ENCODE data around the gene TMED9. TPM values are rescaled to one million over a fixed set of nuclear protein-coding genes. Genes with fewer than 3 reads are reported as not detected.

The TMED9 gene
- total RNA-seq, 1 donor from 2014 or later, result 372 TPM

GRCh38 chr5:177603631-177604030 lies 11.6 kb downstream of the TMED9 start:
- Mint-ChIP-seq H3K9me3 (ENCODE audit: unreplicated experiment) (no peaks in the 10 kb centered on the region), H3K4me3 (ENCODE audit: unreplicated experiment) (no peak overlapping the region), H3K36me3 (ENCODE audit: low read depth, unreplicated experiment) (peaks cover 19% of the 10 kb centered on the region), H3K27me3 (ENCODE audit: low read depth, unreplicated experiment) (no peaks in the 10 kb centered on the region), H3K27ac (ENCODE audit: unreplicated experiment) (no peak overlapping the region), H3K4me1 (ENCODE audit: low read depth, unreplicated experiment) (peaks cover 11% of the 10 kb centered on the region)
- H3K9ac ChIP-seq (ENCODE audit: low read length), result no peak overlapping the region
- no peak for TF ChIP-seq EZH2 (IDR thresholded peaks at IDR 0.05; ENCODE audit: insufficient read depth, low read length)
- no peak for TF ChIP-seq CTCF (IDR thresholded peaks at IDR 0.05; ENCODE audit: insufficient read depth, low read depth, low read length)
- peaks cover 2% of the 10 kb centered on the region for H3K36me3 ChIP-seq (ENCODE audit: insufficient read depth, low read length)
- no peak overlapping the region for H3K4me2 ChIP-seq (ENCODE audit: low read length)
- no peak overlapping the region for H3K4me3 ChIP-seq (ENCODE audit: insufficient read depth, low read depth, low read length)
- H3K79me2 ChIP-seq (ENCODE audit: insufficient read depth, low read length), result peaks cover 24% of the 10 kb centered on the region
- peaks cover 49% of the 10 kb centered on the region for H4K20me1 ChIP-seq (ENCODE audit: insufficient read depth, low read length)
- DNase-seq (ENCODE audit: low read depth) (no peak), FAIRE-seq (no peak)
- H3K9me3 ChIP-seq (ENCODE audit: insufficient read depth, low read depth, low read length), result no peaks in the 10 kb centered on the region
- peaks cover 15% of the 10 kb centered on the region for H3K4me1 ChIP-seq (ENCODE audit: insufficient read depth, low read length)
- H3K27me3 ChIP-seq (ENCODE audit: insufficient read depth, low read length), result no peaks in the 10 kb centered on the region
- no peak overlapping the region for H2AFZ ChIP-seq (ENCODE audit: low read depth, low read length)
- no peak overlapping the region for H3K27ac ChIP-seq (ENCODE audit: low read depth, low read length)

- Mint-ChIP-seq H3K36me3 (ENCODE audit: low read depth, unreplicated experiment) (peaks cover 21% of the 10 kb centered on the region), H3K4me1 (ENCODE audit: low read depth, unreplicated experiment) (peaks cover 11% of the 10 kb centered on the region), H3K27ac (ENCODE audit: unreplicated experiment) (no peak overlapping the region), H3K9me3 (ENCODE audit: unreplicated experiment) (no peaks in the 10 kb centered on the region), H3K27me3 (ENCODE audit: low read depth, unreplicated experiment) (no peaks in the 10 kb centered on the region), H3K4me3 (ENCODE audit: unreplicated experiment) (no peak overlapping the region)
- Histone ChIP-seq H2AFZ (ENCODE audit: low read depth, low read length) (no peak overlapping the region), H3K36me3 (ENCODE audit: insufficient read depth, low read length) (peaks cover 2% of the 10 kb centered on the region), H3K27ac (ENCODE audit: low read depth, low read length) (no peak overlapping the region), H3K4me3 (ENCODE audit: insufficient read depth, low read depth, low read length) (no peak overlapping the region), H4K20me1 (ENCODE audit: insufficient read depth, low read length) (peaks cover 49% of the 10 kb centered on the region), H3K4me2 (ENCODE audit: low read length) (no peak overlapping the region), H3K9ac (ENCODE audit: low read length) (no peak overlapping the region), H3K27me3 (ENCODE audit: insufficient read depth, low read length) (no peaks in the 10 kb centered on the region), H3K9me3 (ENCODE audit: insufficient read depth, low read depth, low read length) (no peaks in the 10 kb centered on the region), H3K4me1 (ENCODE audit: insufficient read depth, low read length) (peaks cover 15% of the 10 kb centered on the region), H3K79me2 (ENCODE audit: insufficient read depth, low read length) (peaks cover 24% of the 10 kb centered on the region)
- DNase-seq (ENCODE audit: low read depth) (no peak), FAIRE-seq (no peak)
- TF ChIP-seq CTCF (IDR thresholded peaks at IDR 0.05; ENCODE audit: insufficient read depth, low read depth, low read length) (no peak), EZH2 (IDR thresholded peaks at IDR 0.05; ENCODE audit: insufficient read depth, low read length) (no peak)
These were observed 12.1 kb downstream of the TMED9 start for GRCh38 chr5:177604116-177604521.

- no peaks in the 10 kb centered on the region for H3K27me3 Mint-ChIP-seq (ENCODE audit: low read depth, unreplicated experiment)
- Histone ChIP-seq H3K79me2 (ENCODE audit: insufficient read depth, low read length) (peaks cover 24% of the 10 kb centered on the region), H3K27ac (ENCODE audit: low read depth, low read length) (no peak overlapping the region), H3K4me1 (ENCODE audit: insufficient read depth, low read length) (peaks cover 15% of the 10 kb centered on the region), H3K9me3 (ENCODE audit: insufficient read depth, low read depth, low read length) (no peaks in the 10 kb centered on the region), H3K36me3 (ENCODE audit: insufficient read depth, low read length) (peaks cover 2% of the 10 kb centered on the region), H4K20me1 (ENCODE audit: insufficient read depth, low read length) (peaks cover 49% of the 10 kb centered on the region), H3K9ac (ENCODE audit: low read length) (no peak overlapping the region), H2AFZ (ENCODE audit: low read depth, low read length) (no peak overlapping the region), H3K4me3 (ENCODE audit: insufficient read depth, low read depth, low read length) (no peak overlapping the region), H3K4me2 (ENCODE audit: low read length) (no peak overlapping the region), H3K27me3 (ENCODE audit: insufficient read depth, low read length) (no peaks in the 10 kb centered on the region)
- H3K9me3 Mint-ChIP-seq (ENCODE audit: unreplicated experiment), result no peaks in the 10 kb centered on the region
- no peak for FAIRE-seq
- TF ChIP-seq CTCF (IDR thresholded peaks at IDR 0.05; ENCODE audit: insufficient read depth, low read depth, low read length), result no peak
- no peak for TF ChIP-seq EZH2 (IDR thresholded peaks at IDR 0.05; ENCODE audit: insufficient read depth, low read length)
- no peak overlapping the region for H3K27ac Mint-ChIP-seq (ENCODE audit: unreplicated experiment)
- peaks cover 11% of the 10 kb centered on the region for H3K4me1 Mint-ChIP-seq (ENCODE audit: low read depth, unreplicated experiment)
- H3K4me3 Mint-ChIP-seq (ENCODE audit: unreplicated experiment), result no peak overlapping the region
- peaks cover 21% of the 10 kb centered on the region for H3K36me3 Mint-ChIP-seq (ENCODE audit: low read depth, unreplicated experiment)
- no peak for DNase-seq (ENCODE audit: low read depth)
These were observed 12.7 kb downstream of the TMED9 start for GRCh38 chr5:177604656-177605055.

Measured in astrocyte (in vitro differentiated cells and primary cell).